HG03432 (cell line): ENCODE data around the gene AICDA.
"Not testable (repeated sequence)": the region's sequence is repeated elsewhere in the genome, so short reads cannot be mapped to it uniquely, and the experiment has no call there.

Experiments used
- ATAC-seq: cut with Tn5 transposase; IDR thresholded peaks from one replicate; pipeline ENCODE4 v1.9.1; 2021; ENCODE audit warnings: mild to moderate bottlenecking, moderate library complexity; ENCODE audit not compliant: unreplicated experiment

Gene AICDA

GRCh38 chr12:8615206-8615605, 2.5 kb upstream of the AICDA start:
- no peak for ATAC-seq

- ATAC-seq: not testable (repeated sequence)
Measured at GRCh38 chr12:8613881-8614280, 1.2 kb upstream of the AICDA start.

GRCh38 chr12:8609061-8609570, 3.5 kb downstream of the AICDA start:
- no peak for ATAC-seq

- ATAC-seq: no peak
Measured at GRCh38 chr12:8606890-8607289, 5.8 kb downstream of the AICDA start.

- no peak for ATAC-seq
Measured at GRCh38 chr12:8605057-8605456, 7.6 kb downstream of the AICDA start.

- no peak for ATAC-seq
Measured at GRCh38 chr12:8603856-8604255, 8.8 kb downstream of the AICDA start.

- ATAC-seq: no peak
Measured at GRCh38 chr12:8603286-8603685, 9.4 kb downstream of the AICDA start.

- ATAC-seq: no peak
Measured at GRCh38 chr12:8596561-8596960, 16.1 kb downstream of the AICDA start.

GRCh38 chr12:8594072-8594471, 18.6 kb downstream of the AICDA start:
- no peak for ATAC-seq

GRCh38 chr12:8593246-8593645, 19.4 kb downstream of the AICDA start:
- ATAC-seq: no peak

- peak; percentile 81 for ATAC-seq
Measured at GRCh38 chr12:8590842-8591545, 21.7 kb downstream of the AICDA start.

GRCh38 chr12:8589679-8590078, 23.0 kb downstream of the AICDA start:
- ATAC-seq: no peak

- not testable (repeated sequence) for ATAC-seq
Measured at GRCh38 chr12:8584478-8584877, 28.2 kb downstream of the AICDA start.

GRCh38 chr12:8584004-8584403, 28.7 kb downstream of the AICDA start:
- ATAC-seq: no peak

GRCh38 chr12:8581098-8581784, 31.4 kb downstream of the AICDA start:
- no peak for ATAC-seq

- ATAC-seq: no peak
Measured at GRCh38 chr12:8577879-8578278, 34.8 kb downstream of the AICDA start.

- ATAC-seq: no peak
Measured at GRCh38 chr12:8572507-8572906, 40.2 kb downstream of the AICDA start.

GRCh38 chr12:8566525-8566924, 46.1 kb downstream of the AICDA start:
- ATAC-seq: no peak

- not testable (repeated sequence) for ATAC-seq
Measured at GRCh38 chr12:8566052-8566451, 46.6 kb downstream of the AICDA start.

- no peak for ATAC-seq
Measured at GRCh38 chr12:8564656-8565055, 48.0 kb downstream of the AICDA start.

GRCh38 chr12:8563356-8563755, 49.3 kb downstream of the AICDA start:
- ATAC-seq: no peak

- no peak for ATAC-seq
Measured at GRCh38 chr12:8562310-8562709, 50.3 kb downstream of the AICDA start.
